NCI-H1092 treated with DMSO at 0.1 percent for 48 hours (cell line): ENCODE measurements around the gene KRTAP20-1.

Experiments used
- DNase-seq: peaks from one replicate; lab custom pipeline; 2025; lab: John Stamatoyannopoulos, UW

The KRTAP20-1 gene

GRCh38 chr21:30616125-30616524 is at the start of gene KRTAP20-1:
Gene KRTAP20-1, plus strand, starts transcription at chr21:30616425. Its CDS starts 30 bp downstream, at chr21:30616455.
- no peak for DNase-seq

- no peak for DNase-seq
Measured at GRCh38 chr21:30567617-30568016, 48.6 kb upstream of the KRTAP20-1 start.

- no peak for DNase-seq
Measured at GRCh38 chr21:30577766-30578165, 38.5 kb upstream of the KRTAP20-1 start.

GRCh38 chr21:30579346-30579745 is 36.9 kb upstream of the KRTAP20-1 start:
- DNase-seq: no peak

- DNase-seq: no peak
Measured at GRCh38 chr21:30580132-30580531, 36.1 kb upstream of the KRTAP20-1 start.

GRCh38 chr21:30582870-30583269 is 33.4 kb upstream of the KRTAP20-1 start:
- no peak for DNase-seq

- DNase-seq: no peak
Measured at GRCh38 chr21:30590297-30590696, 25.9 kb upstream of the KRTAP20-1 start, which contains the start of gene KRTAP22-2. Gene KRTAP22-2, minus strand, starts transcription at chr21:30590397.

- DNase-seq: no peak
Measured at GRCh38 chr21:30592140-30592539, 24.1 kb upstream of the KRTAP20-1 start, which contains the start of gene KRTAP6-3. Gene KRTAP6-3, plus strand, starts transcription at chr21:30592440. Its CDS starts 6 bp downstream, at chr21:30592446.

- no peak for DNase-seq
Measured at GRCh38 chr21:30598802-30599201, 17.4 kb upstream of the KRTAP20-1 start, which contains the start of gene KRTAP6-2. Gene KRTAP6-2, minus strand, starts transcription at chr21:30598902. Its CDS starts 28 bp downstream, at chr21:30598874.

- DNase-seq: no peak
Measured at GRCh38 chr21:30600787-30601186, 15.4 kb upstream of the KRTAP20-1 start, which contains the start of gene KRTAP22-1. Gene KRTAP22-1, plus strand, starts transcription at chr21:30601087.

- no peak for DNase-seq
Measured at GRCh38 chr21:30605968-30606367, 10.3 kb upstream of the KRTAP20-1 start.

- DNase-seq: no peak
Measured at GRCh38 chr21:30612132-30612531, 4.1 kb upstream of the KRTAP20-1 start.

- no peak for DNase-seq
Measured at GRCh38 chr21:30613836-30614235, 2.4 kb upstream of the KRTAP20-1 start, which contains the start of gene KRTAP6-1. Gene KRTAP6-1, minus strand, starts transcription at chr21:30613930. Its CDS starts 26 bp downstream, at chr21:30613904.

- no peak for DNase-seq
Measured at GRCh38 chr21:30615199-30615598, 1.0 kb upstream of the KRTAP20-1 start.

GRCh38 chr21:30620080-30620479 is 3.9 kb downstream of the KRTAP20-1 start:
- no peak for DNase-seq

- no peak for DNase-seq
Measured at GRCh38 chr21:30620522-30620921, 4.3 kb downstream of the KRTAP20-1 start, which contains the start of gene KRTAP20-4. Gene KRTAP20-4, plus strand, starts transcription at chr21:30620627.

GRCh38 chr21:30623362-30623761 is 7.1 kb downstream of the KRTAP20-1 start:
- DNase-seq: no peak

GRCh38 chr21:30625449-30626165 is 9.4 kb downstream of the KRTAP20-1 start:
- no peak for DNase-seq

GRCh38 chr21:30628109-30628508 is 11.9 kb downstream of the KRTAP20-1 start:
- no peak for DNase-seq

- DNase-seq: no peak
Measured at GRCh38 chr21:30629200-30629599, 13.0 kb downstream of the KRTAP20-1 start.

- no peak for DNase-seq
Measured at GRCh38 chr21:30634906-30635305, 18.7 kb downstream of the KRTAP20-1 start, which contains the start of gene KRTAP20-2. Gene KRTAP20-2, plus strand, starts transcription at chr21:30635206. Its CDS starts 58 bp downstream, at chr21:30635264.

GRCh38 chr21:30638686-30639085 is 22.5 kb downstream of the KRTAP20-1 start:
- no peak for DNase-seq

GRCh38 chr21:30642564-30642963 is 26.3 kb downstream of the KRTAP20-1 start, which contains the start of gene KRTAP20-3:
Gene KRTAP20-3, plus strand, starts transcription at chr21:30642864.
- DNase-seq: no peak
